ENCODE data around the gene PDGFB. TPM values are rescaled to one million over a fixed set of nuclear protein-coding genes. Genes with fewer than 3 reads are reported as not detected.

PDGFB gene
- total RNA-seq, result 2.2 and 2.3 TPM in 2 replicates

- peaks cover 3% of the 10 kb centered on the region for H3K36me3 Mint-ChIP-seq (ENCODE audit: low read depth)
- peak within 1 kb of the TSS; percentile 70 for H3K27ac Mint-ChIP-seq
- peaks cover 66% of the 10 kb centered on the region for H3K27me3 Mint-ChIP-seq
- DNase-seq, result no peak
- peak within 1 kb of the TSS; percentile 80 for H3K4me3 Mint-ChIP-seq
- peaks cover 27% of the 10 kb centered on the region for H3K4me1 Mint-ChIP-seq
- no peaks in the 10 kb centered on the region for H3K9me3 Mint-ChIP-seq
- intact Hi-C loops (cut with micrococcal nuclease), result no loop called here
Observed at GRCh38 chr22:39244496-39245129, at the start of gene PDGFB. Gene PDGFB (minus strand): TSS chr22:39244982. CDS start chr22:39243963, 1,019 bp downstream.

GRCh38 chr22:39293766-39294368, 49.1 kb upstream of the PDGFB start:
- H3K4me1 Mint-ChIP-seq, result peaks cover 2% of the 10 kb centered on the region
- no peaks in the 10 kb centered on the region for H3K36me3 Mint-ChIP-seq (ENCODE audit: low read depth)
- H3K27ac Mint-ChIP-seq, result no peak overlapping the region
- intact Hi-C loops (cut with micrococcal nuclease), result no loop called here
- DNase-seq, result no peak
- H3K9me3 Mint-ChIP-seq, result no peaks in the 10 kb centered on the region
- H3K4me3 Mint-ChIP-seq, result no peak overlapping the region
- peaks cover 4% of the 10 kb centered on the region for H3K27me3 Mint-ChIP-seq

GRCh38 chr22:39292561-39293074, 47.8 kb upstream of the PDGFB start:
- intact Hi-C loops (cut with micrococcal nuclease), result no loop called here
- no peaks in the 10 kb centered on the region for H3K36me3 Mint-ChIP-seq (ENCODE audit: low read depth)

GRCh38 chr22:39292031-39292462, 47.3 kb upstream of the PDGFB start:
- Mint-ChIP-seq H3K4me3 (no peak overlapping the region), H3K4me1 (peaks cover 2% of the 10 kb centered on the region), H3K27me3 (peaks cover 3% of the 10 kb centered on the region), H3K36me3 (ENCODE audit: low read depth) (no peaks in the 10 kb centered on the region), H3K27ac (peak overlapping the region; percentile 81), H3K9me3 (no peaks in the 10 kb centered on the region)
- DNase-seq, result no peak
- intact Hi-C loops (cut with micrococcal nuclease), result no loop called here

More at GRCh38 chr22:39292561-39293074, 47.8 kb upstream of the PDGFB start:
- Mint-ChIP-seq H3K4me3 (no peak overlapping the region), H3K9me3 (no peaks in the 10 kb centered on the region), H3K27me3 (peaks cover under 1% of the 10 kb centered on the region), H3K27ac (peak overlapping the region; percentile 81), H3K4me1 (peaks cover 2% of the 10 kb centered on the region)
- no peak for DNase-seq

GRCh38 chr22:39291523-39291922, 46.7 kb upstream of the PDGFB start:
- intact Hi-C loops (cut with micrococcal nuclease), result no loop called here
- no peak overlapping the region for H3K4me3 Mint-ChIP-seq
- H3K27ac Mint-ChIP-seq, result no peak overlapping the region
- no peaks in the 10 kb centered on the region for H3K36me3 Mint-ChIP-seq (ENCODE audit: low read depth)
- H3K4me1 Mint-ChIP-seq, result peaks cover 2% of the 10 kb centered on the region
- no peaks in the 10 kb centered on the region for H3K9me3 Mint-ChIP-seq
- no peak for DNase-seq
- peaks cover 3% of the 10 kb centered on the region for H3K27me3 Mint-ChIP-seq

GRCh38 chr22:39290724-39291161, 46.0 kb upstream of the PDGFB start:
- Mint-ChIP-seq H3K4me1 (peaks cover 2% of the 10 kb centered on the region), H3K27ac (no peak overlapping the region), H3K9me3 (no peaks in the 10 kb centered on the region), H3K27me3 (peaks cover 3% of the 10 kb centered on the region), H3K4me3 (no peak overlapping the region), H3K36me3 (ENCODE audit: low read depth) (no peaks in the 10 kb centered on the region)
- DNase-seq, result no peak
- intact Hi-C loops (cut with micrococcal nuclease), result no loop called here

- Mint-ChIP-seq H3K27ac (no peak overlapping the region), H3K36me3 (ENCODE audit: low read depth) (no peaks in the 10 kb centered on the region), H3K9me3 (no peaks in the 10 kb centered on the region), H3K27me3 (peaks cover 3% of the 10 kb centered on the region), H3K4me1 (peaks cover 2% of the 10 kb centered on the region), H3K4me3 (no peak overlapping the region)
- intact Hi-C loops (cut with micrococcal nuclease), result no loop called here
- DNase-seq, result no peak
Observed at GRCh38 chr22:39289975-39290720, 45.4 kb upstream of the PDGFB start.

- Mint-ChIP-seq H3K27ac (no peak overlapping the region), H3K4me1 (peaks cover 2% of the 10 kb centered on the region), H3K9me3 (no peaks in the 10 kb centered on the region), H3K27me3 (peaks cover 3% of the 10 kb centered on the region), H3K4me3 (no peak overlapping the region), H3K36me3 (ENCODE audit: low read depth) (no peaks in the 10 kb centered on the region)
- intact Hi-C loops (cut with micrococcal nuclease), result no loop called here
- DNase-seq, result no peak
Observed at GRCh38 chr22:39289533-39289932, 44.8 kb upstream of the PDGFB start.

- intact Hi-C loops (cut with micrococcal nuclease), result no loop called here
Observed at GRCh38 chr22:39288135-39288898, 43.5 kb upstream of the PDGFB start.

GRCh38 chr22:39287076-39287725, 42.4 kb upstream of the PDGFB start:
- intact Hi-C loops (cut with micrococcal nuclease), result no loop called here
- H3K9me3 Mint-ChIP-seq, result no peaks in the 10 kb centered on the region
- H3K36me3 Mint-ChIP-seq (ENCODE audit: low read depth), result no peaks in the 10 kb centered on the region
- no peak overlapping the region for H3K27ac Mint-ChIP-seq
- DNase-seq, result no peak
- H3K4me1 Mint-ChIP-seq, result peaks cover under 1% of the 10 kb centered on the region
- H3K27me3 Mint-ChIP-seq, result peaks cover 3% of the 10 kb centered on the region
- no peak overlapping the region for H3K4me3 Mint-ChIP-seq

More at GRCh38 chr22:39288135-39288898, 43.5 kb upstream of the PDGFB start:
- Mint-ChIP-seq H3K4me1 (peaks cover 2% of the 10 kb centered on the region), H3K27me3 (peaks cover 3% of the 10 kb centered on the region), H3K27ac (no peak overlapping the region), H3K4me3 (no peak overlapping the region), H3K36me3 (ENCODE audit: low read depth) (no peaks in the 10 kb centered on the region), H3K9me3 (no peaks in the 10 kb centered on the region)
- no peak for DNase-seq

- intact Hi-C loops (cut with micrococcal nuclease), result no loop called here
- Mint-ChIP-seq H3K27ac (no peak overlapping the region), H3K36me3 (ENCODE audit: low read depth) (no peaks in the 10 kb centered on the region), H3K27me3 (peaks cover 4% of the 10 kb centered on the region), H3K4me3 (no peak overlapping the region), H3K9me3 (no peaks in the 10 kb centered on the region), H3K4me1 (no peaks in the 10 kb centered on the region)
- DNase-seq, result no peak
Observed at GRCh38 chr22:39284983-39285382, 40.2 kb upstream of the PDGFB start.

- Mint-ChIP-seq H3K9me3 (no peaks in the 10 kb centered on the region), H3K4me3 (no peak overlapping the region), H3K27me3 (peaks cover 7% of the 10 kb centered on the region), H3K36me3 (ENCODE audit: low read depth) (no peaks in the 10 kb centered on the region), H3K27ac (no peak overlapping the region), H3K4me1 (no peaks in the 10 kb centered on the region)
- intact Hi-C loops (cut with micrococcal nuclease), result no loop called here
- no peak for DNase-seq
Observed at GRCh38 chr22:39284142-39284980, 39.6 kb upstream of the PDGFB start.

Measured in activated CD4-positive, alpha-beta T cell treated with anti-CD3 and anti-CD28 coated beads, Interleukin-2, amount 10 ng/mL, durations not matched to agents 24 days and 14 days (primary cell).